HG03354 (cell line): ENCODE data around the gene TRIM58.

ENCODE experiments used
- ATAC-seq: cut with Tn5 transposase; IDR thresholded peaks from one replicate; pipeline ENCODE4 v1.9.1; 2021; ENCODE audit warnings: mild to moderate bottlenecking; ENCODE audit not compliant: unreplicated experiment, poor library complexity, severe bottlenecking

The TRIM58 gene

DNA sequence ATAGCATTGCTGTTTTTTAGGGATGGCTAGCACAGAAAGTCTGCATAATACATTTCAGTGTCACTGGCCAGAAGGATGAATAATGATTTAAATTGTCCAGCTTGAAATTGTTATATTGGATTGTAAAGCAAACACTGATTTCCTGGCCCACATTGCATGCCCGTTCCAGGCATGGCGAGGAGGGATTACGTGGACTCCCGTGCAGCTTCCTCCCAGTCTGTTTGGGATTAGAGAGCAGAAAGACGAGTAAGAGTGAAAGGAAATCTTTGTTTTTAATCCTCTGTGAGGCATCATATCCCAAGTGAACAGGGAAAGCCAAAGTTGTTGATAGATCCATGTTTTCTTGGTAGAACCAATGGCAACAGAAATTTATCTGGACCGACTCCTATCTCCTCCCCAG is 8.4 kb downstream of the TRIM58 start:
- ATAC-seq, result no peak

- no peak for ATAC-seq
Measured at GRCh38 chr1:247883346-247883745, 26.4 kb downstream of the TRIM58 start.

GRCh38 chr1:247884797-247885413 is 27.9 kb downstream of the TRIM58 start:
- no peak for ATAC-seq

DNA sequence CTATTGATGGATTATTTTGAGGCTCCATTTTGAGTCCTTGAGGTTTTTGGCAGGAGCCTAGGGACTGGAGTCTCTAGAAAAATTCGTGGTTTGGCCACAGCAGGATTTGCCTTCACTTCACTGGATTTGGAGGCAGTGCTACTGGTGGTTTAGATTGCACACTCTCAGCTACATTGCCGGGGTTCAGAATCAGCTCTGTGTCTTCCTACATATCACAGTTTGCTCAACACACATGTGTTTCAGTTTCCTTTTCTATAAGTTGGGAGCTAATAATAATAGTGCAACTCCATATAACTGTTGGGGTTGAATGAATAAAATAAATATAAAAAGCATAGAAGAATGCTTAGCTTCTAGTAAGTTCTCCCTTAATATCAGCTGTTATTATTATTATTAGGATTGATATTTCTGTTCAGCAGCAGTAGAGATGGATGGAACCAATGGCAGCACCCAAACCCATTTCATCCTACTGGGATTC is 38.2 kb downstream of the TRIM58 start, which contains the start of gene OR2W3:
OR2W3 (plus strand) TSS at position 425 of the 475 bp plus-strand sequence; CDS start at position 425, 0 bp downstream.
- no peak for ATAC-seq

GRCh38 chr1:247895976-247896375 is 39.0 kb downstream of the TRIM58 start:
- ATAC-seq, result no peak

DNA sequence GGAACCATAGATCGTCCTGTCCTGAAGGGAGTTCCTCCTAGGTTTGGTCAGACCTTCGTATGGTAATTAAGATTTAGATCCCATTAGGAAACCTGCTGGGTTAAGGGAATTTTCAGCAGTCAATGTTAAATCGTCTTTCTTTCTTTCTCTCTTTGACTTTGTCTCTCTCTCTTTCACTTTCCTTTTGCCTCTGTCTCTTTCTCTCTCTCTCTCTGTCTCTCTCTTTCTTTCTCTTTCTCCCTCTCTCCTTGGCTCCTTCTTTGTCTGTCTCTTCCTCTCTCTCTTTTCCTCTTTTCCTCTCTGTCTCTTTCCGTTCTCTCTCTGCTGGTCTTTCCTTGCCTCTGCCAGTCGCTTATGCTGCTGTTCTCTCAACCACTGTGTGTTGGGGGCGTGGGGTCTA is 47.1 kb downstream of the TRIM58 start:
- ATAC-seq, result no peak

DNA sequence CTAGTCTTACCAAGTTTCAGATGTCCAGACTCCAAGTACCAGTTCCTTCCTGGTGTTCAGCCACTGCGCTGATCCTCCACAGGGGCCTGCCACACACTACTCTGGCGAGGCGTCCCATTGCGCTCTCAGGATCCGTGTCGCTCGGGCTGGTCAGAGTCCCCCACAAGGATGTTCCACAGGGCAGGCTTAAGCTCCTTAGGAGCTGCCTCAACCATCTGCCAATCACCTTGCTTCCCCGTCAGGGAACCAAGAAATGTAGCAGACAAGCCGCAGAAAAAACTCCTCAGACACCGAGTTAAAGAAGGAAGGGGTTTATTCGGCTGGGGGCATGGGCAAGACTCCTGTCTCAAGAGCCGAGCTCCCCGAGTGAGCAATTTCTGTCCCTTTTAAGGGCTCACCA is 48.2 kb downstream of the TRIM58 start:
- ATAC-seq, result no peak

DNA sequence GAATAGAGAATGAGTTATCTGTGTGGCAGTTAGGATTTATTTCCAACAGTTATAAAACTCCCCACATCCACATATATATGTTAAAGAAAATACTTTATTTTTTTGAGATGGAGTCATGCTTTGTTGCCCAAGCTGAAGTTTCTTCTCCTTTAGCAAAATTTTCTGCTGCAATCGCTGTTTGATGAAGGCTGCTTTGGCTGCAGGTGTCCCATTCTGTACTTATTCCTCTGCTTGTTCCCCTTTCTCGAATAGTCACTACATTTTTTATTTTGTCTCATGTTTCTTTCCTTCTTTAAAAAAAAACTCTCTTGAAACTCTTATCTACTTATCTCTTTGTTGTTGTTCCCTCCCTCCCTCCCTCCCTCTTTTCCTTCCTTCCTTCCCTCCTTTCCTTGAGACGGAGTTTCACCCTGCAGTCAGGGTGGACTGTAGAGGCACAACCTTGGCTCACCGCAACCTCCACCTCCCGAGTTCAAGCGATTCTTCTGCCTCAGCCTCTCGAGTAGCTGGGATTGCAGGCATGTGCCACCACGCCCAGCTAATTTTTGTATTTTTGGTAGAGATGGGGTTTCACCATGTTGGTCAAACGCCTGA is 49.0 kb downstream of the TRIM58 start:
- ATAC-seq, result peak; percentile 27

- peak; percentile 45 for ATAC-seq
Measured at GRCh38 chr1:247906504-247907047, 49.6 kb downstream of the TRIM58 start.

GRCh38 chr1:247908766-247909165 is 51.8 kb downstream of the TRIM58 start:
- ATAC-seq, result no peak

- ATAC-seq, result no peak
Measured at GRCh38 chr1:247913786-247914185, 56.8 kb downstream of the TRIM58 start.

- ATAC-seq, result no peak
Measured at GRCh38 chr1:247914941-247915662, 58.1 kb downstream of the TRIM58 start.

GRCh38 chr1:247919952-247920351 is 63.0 kb downstream of the TRIM58 start, which contains the start of gene OR2T8:
OR2T8 (plus strand) TSS chr1:247920252; CDS start chr1:247921018, 766 bp downstream.
- ATAC-seq, result no peak

DNA sequence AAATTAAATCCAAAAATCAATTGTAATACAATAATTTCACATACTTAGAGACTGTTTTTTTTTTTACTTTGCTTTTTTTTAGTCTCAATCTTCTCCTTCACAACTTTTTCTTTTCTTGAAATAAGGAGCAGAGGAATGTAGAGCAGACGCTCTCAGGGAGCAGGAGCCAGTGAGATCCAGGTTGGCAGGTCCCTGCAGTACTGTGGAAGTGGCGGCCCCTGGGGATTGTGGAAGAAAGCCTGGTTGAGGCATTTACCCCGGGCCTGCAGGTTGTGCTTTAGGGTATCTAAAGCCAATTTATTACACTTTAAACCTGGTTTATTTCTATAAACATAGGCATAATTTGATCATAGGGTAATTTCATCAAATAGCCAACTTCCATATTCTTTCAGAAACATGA is 67.0 kb downstream of the TRIM58 start:
- no peak for ATAC-seq

DNA sequence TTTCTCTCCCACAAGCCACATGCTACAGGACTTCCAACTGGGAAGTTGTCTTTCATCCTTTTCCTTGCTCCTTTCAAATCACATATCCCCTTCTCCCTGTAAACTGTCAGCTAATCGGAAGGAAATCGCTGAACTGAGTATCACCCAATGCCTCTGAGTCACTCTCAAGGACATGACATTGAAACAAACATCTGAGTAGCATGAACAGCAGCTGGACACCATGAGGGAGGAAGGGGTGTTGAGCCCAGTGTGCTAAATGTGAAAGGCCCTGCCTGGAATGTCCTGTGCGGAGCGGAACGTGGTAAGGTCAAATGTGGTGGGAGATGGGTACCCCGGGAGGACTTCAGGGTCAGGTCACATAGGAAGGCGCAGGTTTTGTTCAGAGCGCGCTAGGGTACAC is 67.9 kb downstream of the TRIM58 start, which contains the start of gene OR2AJ1:
OR2AJ1 (plus strand) TSS at position 22 of the 400 bp plus-strand sequence. CDS start 8,880 bp downstream, outside the sequence.
- ATAC-seq, result no peak
